Karpas-422 (cell line): ENCODE data around the gene RBM41. TPM values are rescaled to one million over a fixed set of nuclear protein-coding genes. Genes with fewer than 3 reads are reported as not detected.

Experiments
- total RNA-seq: library from RNA; depleted of rRNA; stranded (reverse); fragments of >200 nt; shearing (Covaris generic); gene quantifications from 2 replicates; pipeline ENCODE4 v1.2.3, GENCODE V29; 2014; ENCODE audit warnings: low replicate concordance; rRNA removed

RBM41 gene
- total RNA-seq, 1 experiment from 2014 or later: 15.6 TPM

Other genes starting within 250 kb of the RBM41 start
- gene RIPPLY1, start 215.5 kb downstream of the RBM41 start, total RNA-seq: not detected in 2 replicates
- gene CLDN2, start 198.4 kb downstream of the RBM41 start, total RNA-seq: not detected in 2 replicates
- gene MORC4, start 118.6 kb downstream of the RBM41 start, total RNA-seq: 11.5 and 11.9 TPM in 2 replicates
- 18.3 and 21.2 TPM in 2 replicates for gene NUP62CL, start 87.6 kb upstream of the RBM41 start, total RNA-seq
- gene DNAAF6, start 87.8 kb upstream of the RBM41 start, total RNA-seq: not detected in 2 replicates